ENCODE measurements around the gene SUPT20HL2. TPM values are rescaled to one million over a fixed set of nuclear protein-coding genes. Genes with fewer than 3 reads are reported as not detected.

The SUPT20HL2 gene
- total RNA-seq, 1 experiment from 2014 or later, result not detected

DNA sequence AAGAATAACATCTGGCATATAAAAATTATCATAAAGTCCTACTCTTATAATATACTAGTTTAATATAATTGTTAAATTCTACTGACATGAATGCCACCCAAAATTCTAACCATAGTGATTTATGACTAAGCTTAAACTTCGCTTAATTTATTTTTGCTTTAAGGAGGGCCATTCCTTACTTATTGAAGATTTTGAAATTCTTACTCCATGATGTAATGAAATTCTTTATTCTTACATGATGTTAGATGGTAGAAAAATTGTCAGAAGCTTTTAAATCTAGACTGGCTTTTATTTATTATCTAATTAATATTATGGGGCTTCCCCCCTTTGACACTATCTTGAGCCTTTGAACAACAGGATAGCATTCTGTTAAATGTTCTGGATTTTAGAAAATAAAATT lies 19.5 kb upstream of the SUPT20HL2 start:
- H3K36me3 Mint-ChIP-seq (ENCODE audit: insufficient read depth in 1 of 3, low read depth in 3 of 3), result peaks cover 0 to 1% (median 0%) of the 10 kb centered on the region in 3 experiments; a peak in 1 of 7 replicates
- H3K27ac ChIP-seq (ENCODE audit: insufficient read length, low read depth, low read length), result no peak overlapping the region

More for the DNA sequence above, 19.5 kb upstream of the SUPT20HL2 start:
- no peaks in the 10 kb centered on the region for H3K4me1 ChIP-seq (ENCODE audit: insufficient read depth, low read length)
- H3K4ac ChIP-seq (ENCODE audit: low read depth, low read length), result no peak overlapping the region
- peaks cover 0 to 3% of the 10 kb centered on the region in 2 experiments; a peak in 2 of 5 replicates for H3K9me3 Mint-ChIP-seq
- no peak overlapping the region for H2BK5ac ChIP-seq (ENCODE audit: insufficient read length, low read length)
- no peak overlapping the region for H2AK5ac ChIP-seq (ENCODE audit: insufficient read length, low read length)
- H2BK12ac ChIP-seq (ENCODE audit: insufficient read length, low read depth, low read length), result no peak overlapping the region
- no peak overlapping the region for H4K5ac ChIP-seq (ENCODE audit: insufficient read length, low read depth, low read length)
- H3K9ac ChIP-seq (ENCODE audit: extremely low read depth, insufficient read length, low read length), result no peak overlapping the region
- no CpG with 5 or more reads among the region's 1 CpG for WGBS (ENCODE audit: extremely low coverage, insufficient read length, low lambda C conversion rate)
- H3K27me3 Mint-ChIP-seq (ENCODE audit: low read depth), result no peaks in the 10 kb centered on the region; the same call in 1 of the 2 replicates
- H3K27ac Mint-ChIP-seq, result no peak overlapping the region
- no peak overlapping the region for H3K56ac ChIP-seq (ENCODE audit: insufficient read length, low read depth, low read length)
- no peak overlapping the region for H2BK120ac ChIP-seq (ENCODE audit: low read depth, low read length, poor library complexity, severe bottlenecking)
- H2BK15ac ChIP-seq (ENCODE audit: low read depth, low read length), result no peak overlapping the region
- H2AFZ ChIP-seq (ENCODE audit: low read length), result no peak overlapping the region
- no peaks in the 10 kb centered on the region for H3K23me2 ChIP-seq (ENCODE audit: insufficient read length, low read depth, low read length, poor library complexity, severe bottlenecking)
- no peaks in the 10 kb centered on the region for H4K20me1 ChIP-seq (ENCODE audit: control insufficient read depth, insufficient read depth, insufficient read length)
- no peak overlapping the region for H3K23ac ChIP-seq (ENCODE audit: insufficient read length, low read depth, low read length)
- TF ChIP-seq, protein P1, sequence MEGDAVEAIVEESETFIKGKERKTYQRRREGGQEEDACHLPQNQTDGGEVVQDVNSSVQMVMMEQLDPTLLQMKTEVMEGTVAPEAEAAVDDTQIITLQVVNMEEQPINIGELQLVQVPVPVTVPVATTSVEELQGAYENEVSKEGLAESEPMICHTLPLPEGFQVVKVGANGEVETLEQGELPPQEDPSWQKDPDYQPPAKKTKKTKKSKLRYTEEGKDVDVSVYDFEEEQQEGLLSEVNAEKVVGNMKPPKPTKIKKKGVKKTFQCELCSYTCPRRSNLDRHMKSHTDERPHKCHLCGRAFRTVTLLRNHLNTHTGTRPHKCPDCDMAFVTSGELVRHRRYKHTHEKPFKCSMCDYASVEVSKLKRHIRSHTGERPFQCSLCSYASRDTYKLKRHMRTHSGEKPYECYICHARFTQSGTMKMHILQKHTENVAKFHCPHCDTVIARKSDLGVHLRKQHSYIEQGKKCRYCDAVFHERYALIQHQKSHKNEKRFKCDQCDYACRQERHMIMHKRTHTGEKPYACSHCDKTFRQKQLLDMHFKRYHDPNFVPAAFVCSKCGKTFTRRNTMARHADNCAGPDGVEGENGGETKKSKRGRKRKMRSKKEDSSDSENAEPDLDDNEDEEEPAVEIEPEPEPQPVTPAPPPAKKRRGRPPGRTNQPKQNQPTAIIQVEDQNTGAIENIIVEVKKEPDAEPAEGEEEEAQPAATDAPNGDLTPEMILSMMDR (conservative IDR thresholded peaks at IDR 0.05), result no peak
- no peak overlapping the region for H4K91ac ChIP-seq (ENCODE audit: insufficient read length, low read depth, low read length)
- no peak for DNase-seq
- no peaks in the 10 kb centered on the region for H3K4me1 Mint-ChIP-seq
- no peak overlapping the region for H3K18ac ChIP-seq (ENCODE audit: insufficient read length, low read depth, low read length)
- H2BK20ac ChIP-seq (ENCODE audit: low read depth, low read length, poor library complexity, severe bottlenecking), result no peak overlapping the region
- no peaks in the 10 kb centered on the region for H3K79me1 ChIP-seq (ENCODE audit: insufficient read depth, low read depth, low read length, poor library complexity, severe bottlenecking)
- no peaks in the 10 kb centered on the region for H3K79me2 ChIP-seq (ENCODE audit: insufficient read depth, low read length)
- no peak overlapping the region for H3K4me2 ChIP-seq (ENCODE audit: insufficient read depth, insufficient read length, low read length)
- H3K14ac ChIP-seq (ENCODE audit: insufficient read depth, low read length), result no peak overlapping the region
- H3K27me3 ChIP-seq (ENCODE audit: insufficient read depth, low read length), result no peaks in the 10 kb centered on the region
- no peak overlapping the region for H3K4me3 Mint-ChIP-seq
- H3K9me3 ChIP-seq (ENCODE audit: control insufficient read depth, low read depth, low read length), result no peaks in the 10 kb centered on the region
- no peak overlapping the region for H4K8ac ChIP-seq (replicated peaks; ENCODE audit: insufficient read length, low read depth, low read length)
- H3T11ph ChIP-seq (ENCODE audit: low read length), result no peak overlapping the region
